Endometrium (tissue), 2 donors: ENCODE data around the gene ITGB2.

Experiments
- FAIRE-seq: peaks from 2 replicates; lab custom pipeline; 2012; peaks lifted over from hg19 to GRCh38; lab: Jason Lieb, UNC
- donor health status: control.
- donor health status: control.

ITGB2 gene

DNA sequence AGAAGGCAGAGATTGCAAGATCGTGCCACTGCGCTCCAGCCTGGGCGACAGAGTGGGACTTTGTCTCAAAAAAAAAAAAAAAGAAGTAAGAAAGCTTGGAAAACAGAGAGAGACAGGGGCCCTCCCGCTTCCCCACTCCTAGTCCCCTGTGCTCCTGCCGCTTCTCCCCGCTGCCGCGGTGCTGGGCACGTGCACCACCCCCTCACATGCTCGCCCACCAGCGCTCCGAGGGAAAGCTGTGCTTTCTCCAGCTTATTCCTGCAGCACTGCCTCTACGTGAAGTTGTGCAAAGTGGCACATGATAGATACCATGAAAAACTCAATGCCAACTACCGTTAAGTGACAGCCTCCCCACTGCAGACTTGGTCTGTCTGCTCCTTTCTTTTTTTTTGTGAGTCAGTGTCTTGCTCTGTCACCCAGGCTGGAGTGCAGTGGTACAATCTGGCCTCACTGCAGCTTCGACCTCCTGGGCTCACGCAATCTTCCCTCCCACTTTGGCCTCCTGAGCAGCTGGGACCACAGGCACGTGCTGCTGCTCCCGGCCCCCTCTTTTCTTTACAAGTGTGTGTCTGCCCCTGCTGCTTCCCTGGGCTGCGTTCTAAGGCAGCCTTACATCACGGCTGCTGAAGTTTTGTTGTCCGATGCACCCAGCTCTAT lies 34.6 kb upstream of the ITGB2 start:
- FAIRE-seq = no peak

GRCh38 chr21:44954281-44954771 lies 33.6 kb upstream of the ITGB2 start:
- no peak for FAIRE-seq

DNA sequence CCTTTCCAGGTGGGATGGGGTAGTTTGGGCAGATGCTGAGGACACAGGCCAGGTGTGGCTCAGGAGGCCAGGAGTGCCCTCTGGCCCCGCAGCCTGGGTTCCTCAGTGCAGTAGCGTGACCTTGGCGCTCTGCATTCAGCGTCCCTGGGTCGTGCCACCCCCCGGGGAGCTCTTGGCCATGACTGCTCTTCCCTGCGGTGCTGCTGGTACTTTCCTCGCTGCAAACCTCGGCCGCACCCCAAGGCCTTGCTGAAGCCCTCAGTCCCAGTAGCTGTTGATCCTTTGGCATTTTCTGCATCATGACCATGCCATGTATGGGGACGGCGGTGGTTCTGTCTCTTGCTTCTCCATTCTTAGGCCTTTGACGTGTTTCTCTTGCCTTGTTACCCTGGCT lies 32.9 kb upstream of the ITGB2 start:
- no peak for FAIRE-seq

DNA sequence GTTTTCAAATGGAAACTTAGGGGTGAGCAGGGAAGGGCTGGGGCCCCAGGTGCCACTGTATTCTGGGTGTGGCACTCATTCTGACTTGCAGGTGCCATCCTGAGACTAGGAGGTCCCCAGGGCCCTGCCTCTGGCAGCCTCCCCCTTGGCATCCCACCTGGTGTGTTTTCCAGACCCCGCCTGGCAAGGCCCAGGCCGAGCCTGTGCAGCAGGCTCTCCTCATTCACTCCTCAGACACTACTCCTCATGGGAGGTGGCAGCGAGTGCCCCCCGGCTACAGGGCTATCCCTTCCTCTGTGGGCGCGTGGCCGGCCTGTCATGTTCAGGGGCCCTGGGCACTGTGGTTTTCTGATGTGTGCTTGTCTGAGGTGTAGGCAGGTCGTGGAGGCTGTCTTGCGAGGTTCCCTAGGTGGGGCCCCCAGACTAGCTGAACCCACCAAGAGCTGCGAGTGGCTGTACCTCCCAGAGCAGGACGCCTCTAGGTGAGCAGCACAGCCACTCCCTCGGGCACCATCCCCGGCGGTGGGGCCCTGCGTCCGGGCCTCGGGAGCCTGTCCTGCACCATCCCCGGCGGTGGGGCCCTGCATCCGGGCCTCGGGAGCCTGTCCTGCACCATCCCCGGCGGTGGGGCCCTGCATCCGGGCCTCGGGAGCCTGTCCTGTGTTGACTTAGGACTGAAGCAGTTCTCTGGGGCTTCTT lies 32.4 kb upstream of the ITGB2 start:
- no peak for FAIRE-seq

- no peak for FAIRE-seq
Measured at GRCh38 chr21:44952116-44952928, 31.6 kb upstream of the ITGB2 start.

DNA sequence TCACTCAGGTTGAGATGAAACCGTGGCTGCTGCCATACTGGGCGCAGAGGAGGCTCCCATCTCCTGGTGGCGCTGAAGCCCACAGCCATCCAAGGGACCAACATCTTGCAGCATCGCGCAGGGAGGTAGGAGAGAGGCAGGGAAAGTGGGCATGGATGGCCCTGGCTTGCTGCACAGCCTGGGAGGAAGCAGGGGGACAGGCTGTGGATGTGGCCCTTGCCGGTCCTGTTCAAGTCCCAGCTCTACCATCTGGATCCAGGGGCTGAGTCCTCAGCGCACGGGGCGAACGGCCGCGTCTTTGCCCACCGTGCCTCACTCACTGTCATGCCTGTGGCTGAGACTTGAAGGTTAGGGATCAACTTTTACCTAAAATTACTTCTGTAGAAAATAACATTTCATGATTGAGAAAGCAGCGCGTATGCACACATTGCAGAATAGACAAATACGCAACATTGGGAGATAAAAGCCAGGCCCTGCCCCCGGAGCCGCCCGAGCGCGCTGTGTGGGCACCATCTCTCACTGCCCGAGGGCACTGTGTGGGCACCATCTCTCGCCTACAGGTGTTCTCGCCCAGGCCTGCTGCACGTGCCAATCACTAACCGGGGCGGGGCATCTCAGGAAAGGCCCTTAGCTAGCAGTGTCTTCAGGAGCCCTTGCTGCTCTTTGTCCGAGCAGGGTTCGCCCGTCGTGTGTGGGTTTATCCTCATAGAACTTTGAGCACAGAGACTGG lies 30.7 kb upstream of the ITGB2 start:
- FAIRE-seq = no peak

DNA sequence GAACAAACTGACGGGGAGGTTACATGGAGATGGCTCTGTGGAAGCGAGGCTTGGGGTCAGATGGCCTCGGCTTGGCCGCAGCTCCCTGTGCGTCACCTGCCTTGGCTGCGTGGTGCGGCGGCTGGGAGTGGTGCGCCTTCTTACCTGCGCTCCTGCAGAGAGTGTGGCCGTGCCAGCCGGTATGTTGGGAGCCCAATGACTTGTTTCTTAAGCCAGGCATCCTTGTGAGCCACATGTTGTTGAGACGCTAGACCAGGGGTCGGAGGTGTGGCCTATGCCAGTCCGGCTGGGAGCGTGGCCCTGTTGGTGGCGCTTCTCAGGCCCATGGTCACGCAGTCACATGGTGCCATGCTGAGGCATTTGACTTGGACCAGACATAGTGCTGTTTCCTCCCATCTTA lies 29.7 kb upstream of the ITGB2 start:
- FAIRE-seq = no peak

GRCh38 chr21:44949779-44950198 lies 29.1 kb upstream of the ITGB2 start:
- no peak for FAIRE-seq

DNA sequence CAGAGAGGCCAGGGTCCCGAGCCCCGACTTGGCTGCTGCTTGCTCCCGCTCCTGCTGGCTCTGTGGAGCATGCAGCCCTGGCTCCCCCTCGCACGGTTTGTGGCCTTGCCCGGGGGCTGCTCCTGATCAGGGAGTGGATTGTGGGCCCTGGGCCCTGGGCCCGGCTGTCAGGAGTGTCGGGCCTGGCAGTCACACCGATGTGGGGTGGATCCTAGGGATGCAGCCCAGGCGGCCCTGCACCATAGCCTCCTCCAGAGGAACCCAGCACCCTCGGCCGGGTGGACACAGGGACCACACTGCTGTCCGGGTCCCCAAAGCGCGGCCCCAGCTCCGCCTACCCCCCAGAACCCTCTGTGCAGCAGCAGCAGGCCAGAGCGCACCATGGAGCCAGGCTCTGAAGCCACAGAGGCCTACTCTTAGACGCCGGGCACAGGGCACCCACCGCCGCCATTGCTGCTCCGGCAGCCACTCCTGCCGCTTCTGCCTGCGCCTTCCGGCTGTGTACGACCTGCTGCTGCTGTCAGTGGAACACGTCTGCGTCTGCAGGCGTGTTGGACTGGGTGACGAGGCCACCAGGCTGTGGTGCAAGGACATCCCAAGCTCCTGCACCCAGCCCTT lies 28.6 kb upstream of the ITGB2 start:
- FAIRE-seq = no peak

DNA sequence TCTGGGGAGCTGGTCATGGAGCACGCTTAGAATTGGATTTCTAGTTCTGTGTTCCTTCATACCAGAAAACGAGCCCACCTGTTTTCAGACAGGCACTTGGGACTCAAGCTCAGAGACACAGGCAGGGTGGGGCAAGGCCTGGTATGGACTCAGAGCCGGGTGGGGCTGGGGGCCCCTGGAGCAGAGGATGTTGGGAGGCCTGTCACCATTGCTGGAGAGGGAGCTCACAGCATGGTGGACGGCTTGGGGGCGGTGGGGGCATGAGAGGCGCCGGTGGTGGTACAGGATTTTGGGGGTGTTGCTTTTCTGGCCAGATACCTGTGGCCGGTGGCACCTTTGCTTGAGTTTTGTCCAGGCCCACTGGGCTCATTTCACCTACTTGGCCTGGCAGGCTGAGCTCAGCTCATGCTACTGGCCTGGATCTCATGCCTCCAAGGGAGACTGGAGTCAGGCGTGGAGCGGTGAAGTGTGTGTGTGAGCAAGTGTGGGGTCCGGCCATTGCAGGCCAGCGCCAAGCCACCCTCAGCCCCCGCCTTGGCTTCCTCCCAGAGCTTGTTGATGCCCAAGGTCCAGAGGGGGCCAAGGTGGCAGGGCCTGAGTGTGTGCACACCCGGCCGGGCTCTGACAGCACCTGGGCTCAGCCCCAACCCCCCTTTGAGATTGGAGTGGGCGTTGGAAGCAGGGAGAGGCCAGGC lies 27.9 kb upstream of the ITGB2 start:
- FAIRE-seq = no peak

GRCh38 chr21:44947930-44948331 lies 27.2 kb upstream of the ITGB2 start:
- no peak for FAIRE-seq

DNA sequence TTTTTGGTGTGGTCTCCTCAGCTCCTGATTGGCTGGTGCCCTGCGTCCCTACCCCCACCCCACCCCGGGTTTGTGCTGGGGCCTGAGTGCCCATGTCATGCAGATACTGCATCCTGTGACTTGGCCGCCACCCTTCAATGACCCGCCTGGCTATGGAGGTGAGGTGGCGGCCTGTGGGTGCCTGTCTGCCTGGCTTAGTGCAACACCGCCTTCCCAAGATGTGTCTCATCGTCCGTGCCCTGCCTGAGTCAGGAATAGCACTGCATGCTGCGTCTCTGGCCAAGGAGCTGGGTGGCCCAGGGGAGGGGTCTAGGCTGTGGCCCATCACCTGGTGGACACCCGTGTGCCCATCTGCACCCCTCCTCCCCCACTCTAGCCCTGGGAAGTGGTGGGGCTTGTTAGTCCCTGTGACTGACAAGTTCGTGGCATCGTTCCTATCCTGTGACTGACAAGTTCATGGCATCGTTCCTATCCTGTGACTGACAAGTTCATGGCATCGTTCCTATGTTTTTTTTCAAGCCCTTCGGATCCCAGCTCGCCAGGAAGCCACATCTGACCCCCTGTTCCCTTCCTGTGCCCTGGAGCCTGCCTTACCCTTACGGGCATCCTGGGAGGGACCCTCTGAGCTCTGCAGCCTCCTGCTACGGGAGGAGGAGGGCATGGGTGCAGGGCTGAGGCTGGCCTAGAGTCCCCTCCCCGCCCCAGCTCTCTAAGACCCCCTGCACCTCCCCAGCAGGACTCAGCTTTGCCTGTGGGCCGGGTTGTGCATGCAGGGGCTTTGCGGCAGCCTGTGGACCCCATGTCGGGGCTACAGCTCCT lies 26.6 kb upstream of the ITGB2 start:
- no peak for FAIRE-seq

- no peak for FAIRE-seq
Measured at GRCh38 chr21:44946254-44947041, 25.7 kb upstream of the ITGB2 start.

DNA sequence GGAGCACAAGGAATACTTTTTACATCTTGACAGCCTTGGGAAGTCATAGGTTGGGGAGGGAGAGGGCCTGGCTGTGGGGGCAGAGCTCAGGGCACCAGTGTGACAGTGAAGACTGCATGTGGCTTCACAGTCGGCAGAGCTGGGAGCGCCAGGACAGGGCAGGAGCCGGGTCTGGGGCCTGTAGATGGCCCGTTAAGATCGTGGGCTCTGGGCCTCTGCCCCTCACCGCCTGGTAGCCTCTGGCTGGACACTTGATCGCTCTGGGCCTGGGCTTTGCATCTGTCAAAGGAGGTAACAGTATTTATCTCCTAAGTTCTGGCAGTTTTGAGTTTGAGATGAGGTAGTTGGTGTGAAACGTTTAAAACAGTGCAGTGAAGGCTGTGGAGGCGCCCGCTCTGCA lies 23.9 kb upstream of the ITGB2 start:
- FAIRE-seq = no peak

GRCh38 chr21:44943686-44944550 lies 23.2 kb upstream of the ITGB2 start:
- FAIRE-seq = no peak

DNA sequence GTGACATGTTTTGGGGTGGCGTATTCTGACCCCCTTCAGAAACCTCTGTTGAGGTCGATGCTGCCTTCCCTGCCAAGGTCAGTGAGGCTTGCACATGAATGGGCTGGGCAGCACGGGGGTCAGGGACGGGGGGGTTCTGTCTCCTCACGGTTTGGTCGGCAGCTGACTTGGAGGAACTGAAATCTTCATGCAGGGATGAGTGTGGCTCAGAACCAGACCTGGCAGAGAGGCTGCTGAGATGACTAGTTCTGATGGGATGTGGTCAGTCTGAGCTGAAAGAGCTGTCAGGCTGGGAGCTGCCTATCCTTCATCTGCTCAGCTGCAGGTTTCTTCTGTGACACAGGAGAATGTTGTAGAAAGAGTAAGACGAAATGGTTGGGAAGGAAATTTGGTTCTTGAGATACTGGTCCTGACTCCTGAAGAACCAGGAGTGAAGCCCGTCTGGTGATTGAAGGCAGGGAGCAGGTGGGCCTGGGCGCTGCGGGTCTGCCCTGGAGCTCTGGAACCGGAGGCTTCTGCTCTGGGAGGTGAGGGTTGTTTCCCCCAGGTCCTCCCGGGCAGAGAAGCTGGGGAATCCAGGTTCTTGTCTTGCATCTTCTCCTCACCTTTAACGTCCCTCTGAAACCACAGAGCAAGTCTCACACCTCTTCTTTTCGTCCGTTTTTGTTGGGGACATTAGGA lies 22.4 kb upstream of the ITGB2 start:
- FAIRE-seq = no peak

DNA sequence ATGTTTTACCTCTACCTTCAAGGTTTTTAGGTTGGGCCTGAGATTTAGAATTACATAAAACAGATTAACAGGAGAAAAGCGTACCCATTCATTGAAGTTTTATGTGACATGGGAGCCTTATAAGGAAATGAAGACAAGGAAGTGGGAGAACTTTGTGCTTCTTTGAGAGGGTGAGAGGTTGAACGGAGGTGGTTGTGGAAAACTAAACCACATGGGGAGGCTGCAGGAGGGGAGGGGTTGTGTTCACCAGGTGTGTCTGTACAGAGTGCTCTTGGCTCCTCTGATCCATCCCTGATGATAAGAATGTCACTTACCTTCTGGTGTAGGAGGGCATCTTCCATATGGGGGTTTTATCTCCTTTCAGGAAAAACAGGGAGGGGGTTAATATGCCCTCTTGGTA lies 21.9 kb upstream of the ITGB2 start:
- FAIRE-seq = no peak

GRCh38 chr21:44941567-44941966 lies 20.9 kb upstream of the ITGB2 start:
- no peak for FAIRE-seq
